GM12878 (cell line): ENCODE data around the gene NMNAT1. TPM values are rescaled to one million over a fixed set of nuclear protein-coding genes. Genes with fewer than 3 reads are reported as not detected.
"Not testable (repeated sequence)": the region's sequence is repeated elsewhere in the genome, so short reads cannot be mapped to it uniquely, and the experiment has no call there.

ENCODE experiments used
- ATAC-seq: fragments of 200-7000 bp; cut with Tn5 transposase; 3 replicates; pipeline ENCODE4 v1.9.1; 2020; ENCODE audit warnings: mild to moderate bottlenecking, moderate library complexity
- BruUV-seq: library from RNA; stranded (reverse); fragments of 400-500 nt; replicated peaks from 2 replicates; lab custom pipeline; 2021; lab: Mats Ljungman, UMichigan
- CTCF ChIA-PET: fragments of 300-600 bp; sonication (Branson Sonifier 250); formaldehyde crosslinking; extraction: SDS; loops from one replicate; lab custom pipeline; 2021; ENCODE audit warnings: inconsistent platforms; lab: Yijun Ruan, JAX
- POLR2A ChIA-PET: fragments of 350-600 bp; formaldehyde crosslinking; extraction: SDS; loops from one replicate; lab custom pipeline; 2021; ENCODE audit warnings: inconsistent platforms; lab: Charles Lee
- RAD21 ChIA-PET: fragments of 300-600 bp; sonication (Branson Sonifier 250); formaldehyde crosslinking; loops from one replicate; lab custom pipeline; 2023; ENCODE audit warnings: antibody characterized with exemption; ENCODE audit not compliant: unreplicated experiment; lab: Charles Lee
- SMC1A ChIA-PET: fragments of 300-600 bp; sonication (Branson Sonifier 250); formaldehyde crosslinking; loops from one replicate; lab custom pipeline; 2023; ENCODE audit not compliant: unreplicated experiment, uncharacterized antibody; lab: Charles Lee
- DNase-seq: peaks from one replicate; pipeline ENCODE4 v3.0.0-alpha.2; 2011; ENCODE audit warnings: low read depth, low spot score
- FAIRE-seq: peaks from 3 replicates; lab custom pipeline; 2011; peaks lifted over from hg19 to GRCh38; lab: Jason Lieb, UNC
- H2AFZ ChIP-seq: 2 replicates; pipeline ENCODE4 v1.6.0; 2011; ENCODE audit warnings: low read depth, low read length, control low read depth; ENCODE audit not compliant: control insufficient read depth
- H3K27ac ChIP-seq: 2 replicates; pipeline ENCODE4 v1.5.1; 2011; ENCODE audit warnings: control low read depth; ENCODE audit not compliant: control insufficient read depth, insufficient read depth
- H3K27me3 ChIP-seq, 2 experiments: replicated peaks in 1 of 2; 2 replicates each; pipeline versions ENCODE4 v1.6.0 to v1.6.1; 2011; ENCODE audit warnings: low read length in 1 of 2; ENCODE audit not compliant: control insufficient read depth in 2 of 2, insufficient read depth in 2 of 2
- H3K36me3 ChIP-seq, 2 experiments: 2 replicates each; pipeline ENCODE4 v1.5.1; 2011; ENCODE audit warnings: low read length in 1 of 2; ENCODE audit not compliant: control insufficient read depth in 2 of 2, insufficient read depth in 2 of 2
- H3K4me1 ChIP-seq: 2 replicates; pipeline ENCODE4 v1.6.1; 2011; ENCODE audit warnings: mild to moderate bottlenecking, low read length, moderate library complexity, mixed read lengths; ENCODE audit not compliant: control insufficient read depth, insufficient read depth
- H3K4me2 ChIP-seq: 2 replicates; pipeline ENCODE4 v1.6.0; 2011; ENCODE audit warnings: control low read depth; ENCODE audit not compliant: control insufficient read depth, insufficient read depth
- H3K4me3 ChIP-seq: fragments of 200-600 bp; sonication (generic); 2 replicates; pipeline ENCODE4 v1.5.1; 2016
- H3K79me2 ChIP-seq: 2 replicates; pipeline ENCODE4 v1.6.0; 2011; ENCODE audit warnings: low read length; ENCODE audit not compliant: control insufficient read depth, insufficient read depth
- H3K9ac ChIP-seq: 2 replicates; pipeline ENCODE4 v1.8.0; 2011; ENCODE audit warnings: low read length, control low read depth, mixed read lengths; ENCODE audit not compliant: control insufficient read depth, insufficient read depth
- H3K9me3 ChIP-seq: replicated peaks from 3 replicates; pipeline ENCODE4 v1.5.1; 2011; ENCODE audit warnings: mild to moderate bottlenecking, low read length; ENCODE audit not compliant: control insufficient read depth, insufficient read depth
- H4K20me1 ChIP-seq: 2 replicates; pipeline ENCODE4 v1.6.0; 2011; ENCODE audit not compliant: control insufficient read depth, insufficient read depth
- ATF2 ChIP-seq: IDR thresholded peaks from 2 replicates; pipeline ENCODE4 v1.6.1; 2012; ENCODE audit warnings: low read length, inconsistent platforms
- ATF3 ChIP-seq: IDR thresholded peaks from 2 replicates; pipeline ENCODE4 v1.6.1; 2011; ENCODE audit warnings: low read depth, mild to moderate bottlenecking, low read length, moderate library complexity, borderline replicate concordance; ENCODE audit errors: extremely low read depth
- EED ChIP-seq: sonication (generic); IDR thresholded peaks from 2 replicates; pipeline ENCODE4 v1.6.1; 2016; ENCODE audit warnings: antibody characterized with exemption, low read depth
- RAD51 ChIP-seq: fragments of 450-650 bp; IDR thresholded peaks from 2 replicates; pipeline ENCODE4 v1.6.1; 2016; ENCODE audit warnings: moderate library complexity, mild to moderate bottlenecking, inconsistent platforms
- SREBF2 ChIP-seq: IDR thresholded peaks from 2 replicates; pipeline ENCODE4 v1.6.1; 2012; ENCODE audit warnings: mild to moderate bottlenecking, low read length
- WGBS: methylation state at CpG from one replicate; pipeline ENCODE4 v1.1.6; 2016; ENCODE audit warnings: low lambda C conversion rate; ENCODE audit not compliant: insufficient replicate concordance, insufficient coverage; ENCODE audit errors: missing lambda C conversion rate; 5-methylcytosine and 5-hydroxymethylcytosine counted together
- in situ Hi-C: fragments of 300-500 bp; cut with MboI; formaldehyde crosslinking; loops from 9 replicates; pipeline ENCODE4 v1.14.3; 2018; ENCODE audit warnings: mixed read lengths
- intact Hi-C: fragments of 100-400 bp; cut with micrococcal nuclease; formaldehyde crosslinking; loops from one replicate; pipeline ENCODE4 v1.14.2; 2022; ENCODE audit not compliant: unreplicated experiment
- polyA plus RNA-seq, 11 experiments: library from polyadenylated mRNA; depleted of rRNA in 4 of 11; unstranded in 6 of 11; stranded (reverse) in 5 of 11; fragments of >200 nt; fragmentation: Nextera tagmentation in 4 of 11; fragmentation: Illumina TruSeq in 1 of 11; extraction: Ambion mirVana in 4 of 11; extraction: Trizol in 1 of 11; gene quantifications; 1 replicate in 1 of 11; 2 replicates in 10 of 11; pipeline versions ENCODE4 v1.2.1 to v1.2.3, GENCODE V29; 2011 to 2016; ENCODE audit warnings: inconsistent platforms in 2 of 11, missing spikeins in 2 of 11, low read depth in 1 of 11
- total RNA-seq, 4 experiments: library from RNA; depleted of rRNA in 3 of 4; stranded (reverse); fragments of >200 nt in 3 of 4; fragmentation: Illumina TruSeq in 1 of 4; extraction: Trizol in 1 of 4; gene quantifications; 2 replicates each; pipeline versions ENCODE4 v1.2.1 to v1.2.3, GENCODE V29; 2013 to 2021

The NMNAT1 gene
- total and polyA plus RNA-seq, 10 of the 15 experiments (the other 5 are each of a cell fraction or from before 2014, with no cell fraction given) = 7.2 to 16.7 (median 11.7) TPM

- DNase-seq, H3K9ac ChIP-seq, H3K9me3 ChIP-seq, FAIRE-seq, H3K27ac ChIP-seq, H3K4me1 ChIP-seq, H2AFZ ChIP-seq, H3K36me3 ChIP-seq, H3K4me3 ChIP-seq, H4K20me1 ChIP-seq, BruUV-seq, SMC1A ChIA-PET, in situ Hi-C loops, H3K4me2 ChIP-seq, CTCF ChIA-PET, intact Hi-C loops, H3K27me3 ChIP-seq, POLR2A ChIA-PET, ATAC-seq, RAD21 ChIA-PET: not testable (repeated sequence)
- peaks cover 11% of the 10 kb centered on the region for H3K79me2 ChIP-seq
- WGBS = 88% methylated on average over 18 of the region's 24 CpGs
Observed at GRCh38 chr1:10028956-10029500, 85.8 kb downstream of the NMNAT1 start.

GRCh38 chr1:10031461-10031860 is 88.2 kb downstream of the NMNAT1 start:
- FAIRE-seq = no peak

More at GRCh38 chr1:10031461-10031860, 88.2 kb downstream of the NMNAT1 start:
- H3K79me2 ChIP-seq = peaks cover 24% of the 10 kb centered on the region
- H3K4me2 ChIP-seq = no peak overlapping the region
- POLR2A ChIA-PET = no interaction called here
- intact Hi-C loops = loop anchor here (10.0 kb wide), 1 partner anchor 247 kb away; no protein-coding TSS in a partner anchor
- H4K20me1 ChIP-seq = no peaks in the 10 kb centered on the region
- H3K36me3 ChIP-seq = no peaks in the 10 kb centered on the region
- no peak overlapping the region for H3K9ac ChIP-seq
- no peak overlapping the region for H3K4me3 ChIP-seq
- TF ChIP-seq EED (no peak), ATF3 (no peak), SREBF2 (no peak), ATF2 (no peak), RAD51 (no peak)
- BruUV-seq = no TSS peak
- ATAC-seq = no peak
- in situ Hi-C loops = no loop called here
- RAD21 ChIA-PET = no interaction called here
- SMC1A ChIA-PET = no interaction called here
- CTCF ChIA-PET = no interaction called here
- H3K27me3 ChIP-seq = no peaks in the 10 kb centered on the region
- peaks cover 5% of the 10 kb centered on the region; the same call in 1 of the 2 replicates for H3K4me1 ChIP-seq
- no peaks in the 10 kb centered on the region for H3K9me3 ChIP-seq
- 98% methylated on average over 3 of the region's 3 CpGs for WGBS
- no peak overlapping the region for H3K27ac ChIP-seq
- H2AFZ ChIP-seq = no peak overlapping the region
- DNase-seq = no peak
